ENCODE results near the gene SATB1. TPM values are rescaled to one million over a fixed set of nuclear protein-coding genes. Genes with fewer than 3 reads are reported as not detected.

SATB1 gene
- total RNA-seq, 1 donor from 2014 or later = 12.0 TPM

DNA sequence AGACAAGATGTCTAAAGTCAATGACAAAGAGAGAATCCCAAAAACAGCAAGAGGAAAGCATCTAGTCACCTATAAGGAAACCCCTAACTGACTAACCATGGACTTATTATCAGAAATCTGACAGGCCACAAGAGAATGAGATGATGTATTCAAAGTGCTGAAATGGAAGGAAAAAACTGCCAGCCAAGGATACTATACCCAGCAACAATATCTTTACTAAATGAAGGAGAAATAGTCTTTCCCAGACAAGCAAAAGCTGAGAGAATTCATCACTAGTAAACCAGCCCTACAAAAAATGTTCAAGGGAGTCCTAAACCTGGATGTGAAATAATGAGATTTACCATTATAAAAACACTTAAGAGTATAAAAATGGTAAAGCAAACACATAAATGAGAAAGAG lies 128.0 kb downstream of the SATB1 start:
- no peak for ATAC-seq
- DNase-seq (ENCODE audit: low spot score) = no peak
